HepG2 (cell line): ENCODE data around the gene MALT1. TPM values are rescaled to one million over a fixed set of nuclear protein-coding genes. Genes with fewer than 3 reads are reported as not detected.

Experiments used
- ATAC-seq: fragments of 200-7000 bp; cut with Tn5 transposase; 3 replicates; pipeline ENCODE4 v1.9.1; 2020; ENCODE audit warnings: mild to moderate bottlenecking, moderate library complexity
- BruUV-seq: library from RNA; stranded (reverse); fragments of 400-500 nt; replicated peaks from 2 replicates; lab custom pipeline; 2021; lab: Mats Ljungman, UMichigan
- CTCF ChIA-PET: fragments of 300-600 bp; formaldehyde crosslinking; extraction: SDS; loops from one replicate; lab custom pipeline; 2021; ENCODE audit warnings: low total read pairs, inconsistent platforms, low intra/inter-chr PET ratio; lab: Yijun Ruan, JAX
- POLR2A ChIA-PET: fragments of 350-600 bp; sonication (Branson Sonifier 250); formaldehyde crosslinking; loops from one replicate; lab custom pipeline; 2020; ENCODE audit warnings: antibody characterized with exemption, inconsistent platforms; lab: Yijun Ruan, JAX
- DNase-seq: peaks from one replicate; pipeline ENCODE4 v3.0.0-alpha.2; 2015; ENCODE audit warnings: low spot score
- FAIRE-seq: peaks from 3 replicates; lab custom pipeline; 2011; peaks lifted over from hg19 to GRCh38; lab: Jason Lieb, UNC
- H2AFZ ChIP-seq: one replicate; pipeline ENCODE4 v1.6.1; 2011; ENCODE audit warnings: low read length, inconsistent platforms
- H3K27ac ChIP-seq: fragments of 300-600 bp; 3 replicates; pipeline ENCODE4 v1.8.0; 2011; ENCODE audit warnings: mixed run types, mild to moderate bottlenecking, mixed read lengths, low read length, inconsistent platforms; ENCODE audit not compliant: insufficient read depth; ENCODE audit errors: extremely low read length
- H3K27me3 ChIP-seq, 2 experiments: fragments of 200-600 bp in 1 of 2; 2 replicates in 1 of 2; 3 replicates in 1 of 2; pipeline versions ENCODE4 v1.6.0 to v1.8.0; 2011; ENCODE audit warnings: low read length in 2 of 2, mild to moderate bottlenecking in 2 of 2, moderate library complexity in 2 of 2, inconsistent platforms in 1 of 2; ENCODE audit not compliant: insufficient read depth in 2 of 2, control insufficient read depth in 1 of 2
- H3K36me3 ChIP-seq, 2 experiments: fragments of 200-600 bp in 1 of 2; replicated peaks in 1 of 2; 2 replicates in 1 of 2; 3 replicates in 1 of 2; pipeline versions ENCODE4 v1.5.1 to v1.8.0; 2011; ENCODE audit warnings: low read length in 2 of 2, inconsistent platforms in 1 of 2; ENCODE audit not compliant: insufficient read depth in 2 of 2, control insufficient read depth in 1 of 2
- H3K4me1 ChIP-seq: 2 replicates; pipeline ENCODE4 v1.5.1; 2012; ENCODE audit warnings: low read length, inconsistent platforms; ENCODE audit not compliant: insufficient read depth
- H3K4me2 ChIP-seq: 2 replicates; pipeline ENCODE4 v1.6.0; 2011; ENCODE audit warnings: low read depth, low read length, inconsistent platforms
- H3K4me3 ChIP-seq, 3 experiments: fragments of 200-600 bp in 1 of 3; sonication (generic), shearing (Covaris generic) in 1 of 3; replicated peaks in 1 of 3; 2 replicates each; pipeline ENCODE4 v1.5.1; 2011 to 2016; ENCODE audit warnings: low read length in 3 of 3, inconsistent platforms in 2 of 3, low read depth in 2 of 3, mild to moderate bottlenecking in 2 of 3, control low read depth in 1 of 3, mixed read lengths in 1 of 3; ENCODE audit not compliant: insufficient read depth in 1 of 3
- H3K79me2 ChIP-seq: one replicate; pipeline ENCODE4 v1.6.1; 2011; ENCODE audit warnings: low read length, inconsistent platforms; ENCODE audit not compliant: insufficient read depth
- H3K9ac ChIP-seq: 2 replicates; pipeline ENCODE4 v1.6.0; 2011; ENCODE audit warnings: mild to moderate bottlenecking, low read depth, low read length, inconsistent platforms; ENCODE audit not compliant: insufficient read depth
- H3K9me3 ChIP-seq: 2 replicates; pipeline ENCODE4 v1.5.1; 2012; ENCODE audit warnings: mild to moderate bottlenecking, low read length
- H4K20me1 ChIP-seq: 2 replicates; pipeline ENCODE4 v1.6.0; 2011; ENCODE audit warnings: inconsistent platforms, mild to moderate bottlenecking, low read length, moderate library complexity; ENCODE audit not compliant: insufficient read depth
- CREM ChIP-seq, 2 experiments: sonication (generic) in 1 of 2; formaldehyde crosslinking in 1 of 2; IDR thresholded peaks; 2 replicates each; pipeline versions ENCODE4 v1.4.0 to v1.6.1; 2016 to 2020; ENCODE audit warnings: antibody characterized with exemption in 1 of 2, mild to moderate bottlenecking in 1 of 2, missing genetic modification reagents in 1 of 2
- ELF3 ChIP-seq: IDR thresholded peaks from 2 replicates; pipeline ENCODE4 v1.6.1; 2016; ENCODE audit warnings: missing genetic modification reagents, missing compliant biosample characterization
- GATA4 ChIP-seq: sonication (generic); IDR thresholded peaks from 2 replicates; pipeline ENCODE4 v1.6.1; 2016; ENCODE audit warnings: antibody characterized with exemption, low read depth, borderline replicate concordance
- NFIC ChIP-seq: IDR thresholded peaks from 2 replicates; pipeline ENCODE4 v1.6.1; 2012; ENCODE audit warnings: mild to moderate bottlenecking, low read length, inconsistent platforms
- PRMT3 ChIP-seq: sonication (generic); formaldehyde crosslinking; IDR thresholded peaks from 2 replicates; pipeline ENCODE4 v1.8.1; 2022; ENCODE audit warnings: low read depth, mild to moderate bottlenecking, moderate library complexity, missing genetic modification reagents, borderline replicate concordance
- RARA ChIP-seq: IDR thresholded peaks from 2 replicates; pipeline ENCODE4 v1.6.1; 2016; ENCODE audit warnings: missing genetic modification reagents, missing compliant biosample characterization
- SOX13 ChIP-seq, 3 experiments: fragments of 450-650 bp in 1 of 3; sonication (generic) in 1 of 3; formaldehyde crosslinking in 1 of 3; IDR thresholded peaks in 2 of 3; conservative IDR thresholded peaks in 1 of 3; 2 replicates each; pipeline versions ENCODE4 v1.5.0 to v1.6.1; 2016 to 2020; ENCODE audit warnings: antibody characterized with exemption in 1 of 3, mild to moderate bottlenecking in 1 of 3, missing compliant biosample characterization in 1 of 3, missing genetic modification reagents in 1 of 3, moderate library complexity in 1 of 3
- SOX5 ChIP-seq: IDR thresholded peaks from 2 replicates; pipeline ENCODE4 v1.6.1; 2016; ENCODE audit warnings: borderline replicate concordance
- TCF7 ChIP-seq: sonication (generic); IDR thresholded peaks from 2 replicates; pipeline ENCODE4 v1.6.1; 2016; ENCODE audit warnings: antibody characterized with exemption, low read depth
- ZFP36L1 ChIP-seq: sonication (generic); formaldehyde crosslinking; IDR thresholded peaks from 2 replicates; pipeline ENCODE4 v1.8.0; 2022; ENCODE audit warnings: mild to moderate bottlenecking, missing genetic modification reagents, moderate library complexity
- ZNF205 ChIP-seq: IDR thresholded peaks from 2 replicates; pipeline ENCODE4 v1.6.1; 2018; ENCODE audit warnings: missing biosample characterization, missing genetic modification reagents
- ZNF543 ChIP-seq: sonication (generic); formaldehyde crosslinking; IDR thresholded peaks from 2 replicates; pipeline ENCODE4 v1.4.0; 2020; ENCODE audit warnings: mild to moderate bottlenecking, missing genetic modification reagents
- ZNF790 ChIP-seq: sonication (generic); formaldehyde crosslinking; IDR thresholded peaks from 2 replicates; pipeline ENCODE4 v1.8.0; 2022; ENCODE audit warnings: missing genetic modification reagents, mild to moderate bottlenecking, borderline replicate concordance
- whole genome bisulfite sequencing: methylation state at CpG from one replicate; pipeline ENCODE4 v1.1.6; 2017; ENCODE audit warnings: low lambda C conversion rate; 5-methylcytosine and 5-hydroxymethylcytosine counted together
- in situ Hi-C: cut with HindIII; loops from 2 replicates; pipeline ENCODE4 v1.10.0; 2017; ENCODE audit warnings: low pct_unique_long_range_greater_than_20kb; ENCODE audit not compliant: extremely low pct_ligation_motif_present
- intact Hi-C: fragments of 100-400 bp; cut with micrococcal nuclease; formaldehyde crosslinking; loops from one replicate; pipeline ENCODE4 v1.10.0; 2022; ENCODE audit not compliant: unreplicated experiment
- polyA plus RNA-seq, 8 experiments: library from polyadenylated mRNA; depleted of rRNA in 3 of 8; stranded (reverse) in 7 of 8; unstranded in 1 of 8; fragments of >200 nt; fragmentation: Illumina TruSeq in 4 of 8; extraction: Trizol in 4 of 8; gene quantifications; 2 replicates each; pipeline versions ENCODE4 v1.2.1 to v1.2.3, GENCODE V29; 2011 to 2016; ENCODE audit warnings: low read depth in 4 of 8, missing spikeins in 1 of 8, mixed read lengths in 1 of 8; ENCODE audit not compliant: insufficient read depth in 1 of 8
- total RNA-seq, 5 experiments: library from RNA; depleted of rRNA; stranded (reverse); fragments of >200 nt; fragmentation: Illumina TruSeq; extraction: Trizol; gene quantifications; 2 replicates each; pipeline ENCODE4 v1.2.3, GENCODE V29; 2016; ENCODE audit warnings: low read depth in 1 of 5
- TF ChIP-seq, protein P1 (sequence below): sonication (generic); formaldehyde crosslinking; IDR thresholded peaks from 2 replicates; pipeline ENCODE4 v1.5.0; 2020; ENCODE audit warnings: mild to moderate bottlenecking, missing genetic modification reagents
- TF ChIP-seq, protein P2 (sequence below): sonication (generic); formaldehyde crosslinking; IDR thresholded peaks from 2 replicates; pipeline ENCODE4 v1.4.0; 2020; ENCODE audit warnings: mild to moderate bottlenecking, missing genetic modification reagents, borderline replicate concordance
- TF ChIP-seq, protein P3 (sequence below): sonication (generic); formaldehyde crosslinking; IDR thresholded peaks from 2 replicates; pipeline ENCODE4 v1.8.0; 2022; ENCODE audit warnings: low read depth, missing genetic modification reagents
- TF ChIP-seq, protein P4 (sequence below): sonication (generic); formaldehyde crosslinking; IDR thresholded peaks from 2 replicates; pipeline ENCODE4 v1.9.0; 2021; ENCODE audit warnings: missing genetic modification reagents, mild to moderate bottlenecking, borderline replicate concordance

MALT1 gene
- total and polyA plus RNA-seq, 2 of the 13 experiments (the other 11 are each of a cell fraction or from before 2014, with no cell fraction given) = 43.9 to 89.0 TPM

DNA sequence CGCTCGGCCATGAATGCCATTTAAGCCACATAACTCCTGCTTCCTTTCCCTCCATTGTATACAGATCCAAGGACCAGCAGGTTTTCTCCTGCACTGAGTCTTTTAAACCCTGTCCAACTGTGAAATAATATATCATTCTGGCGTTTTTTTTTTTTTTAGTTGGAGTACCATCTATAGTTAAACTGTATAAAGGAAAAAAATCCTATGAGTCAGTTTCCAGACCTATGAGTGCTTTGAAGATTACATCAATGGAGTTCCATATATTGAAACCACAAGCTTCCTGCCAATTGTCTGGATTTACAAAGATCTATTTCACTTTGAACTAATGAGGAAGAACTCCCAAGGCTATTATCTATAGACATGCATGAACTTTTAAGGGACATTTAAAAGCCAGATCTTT, 2.4 kb upstream of the MALT1 start:
- H3K9me3 ChIP-seq = no peaks in the 10 kb centered on the region
- H3K27me3 ChIP-seq = no peaks in the 10 kb centered on the region; a peak in 1 of 5 replicates
- H2AFZ ChIP-seq = no peak overlapping the region
- no TSS peak for BruUV-seq
- H4K20me1 ChIP-seq = peaks cover under 1% of the 10 kb centered on the region; the same call in 1 of the 2 replicates
- peak; percentile 79 for DNase-seq
- no peak overlapping the region for H3K4me3 ChIP-seq
- ATAC-seq = no peak
- 61% methylated on average over 3 of the region's 3 CpGs for WGBS
- peaks cover 56% of the 10 kb centered on the region for H3K4me1 ChIP-seq
- no peak overlapping the region for H3K27ac ChIP-seq
- H3K79me2 ChIP-seq = peaks cover 21% of the 10 kb centered on the region
- intact Hi-C loops = no loop called here
- H3K4me2 ChIP-seq = no peak overlapping the region
- in situ Hi-C loops = loop anchor here (10.0 to 25.0 kb wide), 2 partner anchors 84 to 657 kb away; no protein-coding TSS in a partner anchor
- no peaks in the 10 kb centered on the region for H3K36me3 ChIP-seq
- CTCF ChIA-PET = no interaction called here
- H3K9ac ChIP-seq = no peak overlapping the region
- no peak for FAIRE-seq
- POLR2A ChIA-PET = no interaction called here
- TF ChIP-seq, protein P1, sequence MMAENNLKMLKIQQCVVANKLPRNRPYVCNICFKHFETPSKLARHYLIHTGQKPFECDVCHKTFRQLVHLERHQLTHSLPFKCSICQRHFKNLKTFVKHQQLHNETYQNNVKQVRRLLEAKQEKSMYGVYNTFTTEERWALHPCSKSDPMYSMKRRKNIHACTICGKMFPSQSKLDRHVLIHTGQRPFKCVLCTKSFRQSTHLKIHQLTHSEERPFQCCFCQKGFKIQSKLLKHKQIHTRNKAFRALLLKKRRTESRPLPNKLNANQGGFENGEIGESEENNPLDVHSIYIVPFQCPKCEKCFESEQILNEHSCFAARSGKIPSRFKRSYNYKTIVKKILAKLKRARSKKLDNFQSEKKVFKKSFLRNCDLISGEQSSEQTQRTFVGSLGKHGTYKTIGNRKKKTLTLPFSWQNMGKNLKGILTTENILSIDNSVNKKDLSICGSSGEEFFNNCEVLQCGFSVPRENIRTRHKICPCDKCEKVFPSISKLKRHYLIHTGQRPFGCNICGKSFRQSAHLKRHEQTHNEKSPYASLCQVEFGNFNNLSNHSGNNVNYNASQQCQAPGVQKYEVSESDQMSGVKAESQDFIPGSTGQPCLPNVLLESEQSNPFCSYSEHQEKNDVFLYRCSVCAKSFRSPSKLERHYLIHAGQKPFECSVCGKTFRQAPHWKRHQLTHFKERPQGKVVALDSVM = no peak
- TF ChIP-seq ZNF543 (CRISPR knock-in tag) (no peak), CREM (IDR thresholded peaks at IDR 0.05) (peak; percentile 15; the same call in 1 of the 2 replicates), CREM (CRISPR knock-in tag; IDR thresholded peaks at IDR 0.05) (no peak), ZNF205 (CRISPR knock-in tag) (no peak), ELF3 (CRISPR knock-in tag) (0 out of 2 replicates have a peak, but pooled peaks have one; percentile 24), ZFP36L1 (no peak), NFIC (peak; percentile 21; the same call in 1 of the 2 replicates), SOX13 (IDR thresholded peaks at IDR 0.05) (no peak), SOX13 (CRISPR knock-in tag; conservative IDR thresholded peaks at IDR 0.05 in 1 of 2, IDR thresholded peaks at IDR 0.05 in 1 of 2) (peak in 1 of 2 experiments; percentile 38; a peak in 1 of 4 replicates), RARA (CRISPR knock-in tag) (peak; percentile 46; the same call in 1 of the 2 replicates), TCF7 (peak; percentile 58; the same call in 1 of the 2 replicates), PRMT3 (CRISPR knock-in tag) (no peak), ZNF790 (CRISPR knock-in tag) (no peak), SOX5 (peak; percentile 72; the same call in 1 of the 2 replicates), GATA4 (no peak)
- TF ChIP-seq, protein P2, sequence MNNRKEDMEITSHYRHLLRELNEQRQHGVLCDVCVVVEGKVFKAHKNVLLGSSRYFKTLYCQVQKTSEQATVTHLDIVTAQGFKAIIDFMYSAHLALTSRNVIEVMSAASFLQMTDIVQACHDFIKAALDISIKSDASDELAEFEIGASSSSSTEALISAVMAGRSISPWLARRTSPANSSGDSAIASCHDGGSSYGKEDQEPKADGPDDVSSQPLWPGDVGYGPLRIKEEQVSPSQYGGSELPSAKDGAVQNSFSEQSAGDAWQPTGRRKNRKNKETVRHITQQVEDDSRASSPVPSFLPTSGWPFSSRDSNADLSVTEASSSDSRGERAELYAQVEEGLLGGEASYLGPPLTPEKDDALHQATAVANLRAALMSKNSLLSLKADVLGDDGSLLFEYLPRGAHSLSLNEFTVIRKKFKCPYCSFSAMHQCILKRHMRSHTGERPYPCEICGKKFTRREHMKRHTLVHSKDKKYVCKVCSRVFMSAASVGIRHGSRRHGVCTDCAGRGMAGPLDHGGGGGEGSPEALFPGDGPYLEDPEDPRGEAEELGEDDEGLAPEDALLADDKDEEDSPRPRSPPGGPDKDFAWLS = no peak
- TF ChIP-seq, protein P3, sequence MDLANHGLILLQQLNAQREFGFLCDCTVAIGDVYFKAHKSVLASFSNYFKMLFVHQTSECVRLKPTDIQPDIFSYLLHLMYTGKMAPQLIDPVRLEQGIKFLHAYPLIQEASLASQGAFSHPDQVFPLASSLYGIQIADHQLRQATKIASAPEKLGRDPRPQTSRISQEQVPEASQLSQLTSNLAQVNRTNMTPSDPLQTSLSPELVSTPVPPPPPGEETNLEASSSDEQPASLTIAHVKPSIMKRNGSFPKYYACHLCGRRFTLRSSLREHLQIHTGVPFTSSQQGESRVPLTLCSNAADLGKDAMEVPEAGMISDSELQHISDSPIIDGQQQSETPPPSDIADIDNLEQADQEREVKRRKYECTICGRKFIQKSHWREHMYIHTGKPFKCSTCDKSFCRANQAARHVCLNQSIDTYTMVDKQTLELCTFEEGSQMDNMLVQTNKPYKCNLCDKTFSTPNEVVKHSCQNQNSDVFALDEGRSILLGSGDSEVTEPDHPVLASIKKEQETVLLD = no peak
- TF ChIP-seq, protein P4, sequence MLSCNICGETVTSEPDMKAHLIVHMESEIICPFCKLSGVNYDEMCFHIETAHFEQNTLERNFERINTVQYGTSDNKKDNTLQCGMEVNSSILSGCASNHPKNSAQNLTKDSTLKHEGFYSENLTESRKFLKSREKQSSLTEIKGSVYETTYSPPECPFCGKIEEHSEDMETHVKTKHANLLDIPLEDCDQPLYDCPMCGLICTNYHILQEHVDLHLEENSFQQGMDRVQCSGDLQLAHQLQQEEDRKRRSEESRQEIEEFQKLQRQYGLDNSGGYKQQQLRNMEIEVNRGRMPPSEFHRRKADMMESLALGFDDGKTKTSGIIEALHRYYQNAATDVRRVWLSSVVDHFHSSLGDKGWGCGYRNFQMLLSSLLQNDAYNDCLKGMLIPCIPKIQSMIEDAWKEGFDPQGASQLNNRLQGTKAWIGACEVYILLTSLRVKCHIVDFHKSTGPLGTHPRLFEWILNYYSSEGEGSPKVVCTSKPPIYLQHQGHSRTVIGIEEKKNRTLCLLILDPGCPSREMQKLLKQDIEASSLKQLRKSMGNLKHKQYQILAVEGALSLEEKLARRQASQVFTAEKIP (CRISPR knock-in tag) = no peak
